ENCODE measurements around the gene ATP9A. TPM values are rescaled to one million over a fixed set of nuclear protein-coding genes. Genes with fewer than 3 reads are reported as not detected.

Gene ATP9A
- total and polyA plus RNA-seq, 3 donors from 2014 or later: 46.4 to 128 (median 89.3) TPM

DNA sequence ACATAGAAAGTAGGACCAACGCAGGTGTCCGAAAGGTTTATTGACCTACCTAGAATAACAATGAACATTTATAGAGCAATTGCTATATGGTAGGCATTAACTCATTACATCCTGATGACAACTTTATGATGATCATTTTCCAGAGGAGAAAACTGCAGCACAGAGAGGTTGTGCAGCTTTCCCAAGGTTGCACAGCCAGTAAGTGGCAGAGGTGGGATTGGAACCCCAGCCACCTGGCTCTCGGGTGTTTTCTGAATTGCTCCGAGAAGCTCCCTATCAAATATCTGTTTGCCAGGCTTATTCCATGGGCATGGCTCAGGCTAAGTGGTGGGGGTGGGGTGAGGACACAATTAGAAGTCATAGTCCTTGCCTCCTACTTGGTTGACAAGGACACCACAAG lies 201.6 kb downstream of the ATP9A start:
- peaks cover 21% of the 10 kb centered on the region for H3K4me1 ChIP-seq
- no peak overlapping the region for H3K4me3 ChIP-seq
- no peaks in the 10 kb centered on the region for H3K27me3 ChIP-seq
- no peak for TF ChIP-seq POLR2A (IDR thresholded peaks at IDR 0.05)
- TF ChIP-seq, protein P1, sequence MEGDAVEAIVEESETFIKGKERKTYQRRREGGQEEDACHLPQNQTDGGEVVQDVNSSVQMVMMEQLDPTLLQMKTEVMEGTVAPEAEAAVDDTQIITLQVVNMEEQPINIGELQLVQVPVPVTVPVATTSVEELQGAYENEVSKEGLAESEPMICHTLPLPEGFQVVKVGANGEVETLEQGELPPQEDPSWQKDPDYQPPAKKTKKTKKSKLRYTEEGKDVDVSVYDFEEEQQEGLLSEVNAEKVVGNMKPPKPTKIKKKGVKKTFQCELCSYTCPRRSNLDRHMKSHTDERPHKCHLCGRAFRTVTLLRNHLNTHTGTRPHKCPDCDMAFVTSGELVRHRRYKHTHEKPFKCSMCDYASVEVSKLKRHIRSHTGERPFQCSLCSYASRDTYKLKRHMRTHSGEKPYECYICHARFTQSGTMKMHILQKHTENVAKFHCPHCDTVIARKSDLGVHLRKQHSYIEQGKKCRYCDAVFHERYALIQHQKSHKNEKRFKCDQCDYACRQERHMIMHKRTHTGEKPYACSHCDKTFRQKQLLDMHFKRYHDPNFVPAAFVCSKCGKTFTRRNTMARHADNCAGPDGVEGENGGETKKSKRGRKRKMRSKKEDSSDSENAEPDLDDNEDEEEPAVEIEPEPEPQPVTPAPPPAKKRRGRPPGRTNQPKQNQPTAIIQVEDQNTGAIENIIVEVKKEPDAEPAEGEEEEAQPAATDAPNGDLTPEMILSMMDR (IDR thresholded peaks at IDR 0.05): no peak
- 93 to 95% methylated on average over 4 of the region's 4 CpGs for WGBS, 2 donors
- H3K9me3 ChIP-seq: no peaks in the 10 kb centered on the region
- no peak overlapping the region for H3K27ac ChIP-seq
- H3K36me3 ChIP-seq (ENCODE audit: low read depth, missing control alignments): no peaks in the 10 kb centered on the region
- DNase-seq: no peak
- intact Hi-C loops (cut with DNase I; ENCODE audit: low total_unique reads): no loop called here

DNA sequence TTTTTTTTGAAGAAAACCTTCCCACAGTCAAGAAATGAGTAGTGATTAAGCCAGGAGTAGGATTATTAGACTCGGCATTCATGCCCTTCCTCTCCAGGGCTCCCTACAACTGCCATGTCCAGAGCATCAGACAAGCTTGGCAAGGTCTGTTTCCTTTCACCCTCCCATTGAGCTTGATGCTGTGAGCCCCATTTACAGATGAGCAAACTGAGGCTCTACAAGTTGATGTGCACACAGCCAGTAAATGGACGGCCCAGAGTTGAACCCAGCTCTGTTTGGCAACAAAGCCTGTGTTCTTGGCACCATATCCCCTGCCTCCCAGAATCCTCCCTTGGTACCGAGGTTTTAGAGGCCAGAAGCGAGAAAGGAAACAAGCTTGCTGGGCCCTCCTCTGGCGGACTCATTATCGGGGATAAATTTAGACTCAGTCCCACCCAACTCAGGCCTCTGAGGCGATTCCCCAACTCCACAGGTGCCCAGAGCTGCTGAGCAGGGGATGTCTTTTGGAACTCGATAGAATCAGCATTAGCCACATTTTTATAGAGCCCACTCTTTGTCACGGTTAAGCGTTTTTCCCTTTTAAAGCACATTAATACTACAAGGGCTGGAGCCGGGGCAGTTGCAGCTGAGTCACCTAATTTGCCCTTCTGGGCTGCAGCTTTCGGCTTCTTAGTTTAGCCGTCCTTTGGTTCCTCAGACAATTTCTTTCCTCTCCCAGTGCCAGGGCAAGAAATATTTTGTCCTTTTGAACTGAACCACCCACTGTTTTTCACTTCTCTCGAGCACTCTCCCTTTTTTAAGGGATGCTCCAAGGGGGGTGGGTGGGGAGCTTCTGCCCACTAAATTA lies 202.7 kb downstream of the ATP9A start:
- intact Hi-C loops (cut with DNase I; ENCODE audit: low total_unique reads): no loop called here
- no peak for DNase-seq
- Histone ChIP-seq H3K9me3 (no peaks in the 10 kb centered on the region), H3K27me3 (no peaks in the 10 kb centered on the region), H3K27ac (no peak overlapping the region), H3K4me1 (peaks cover 28% of the 10 kb centered on the region), H3K36me3 (ENCODE audit: low read depth, missing control alignments) (no peaks in the 10 kb centered on the region), H3K4me3 (no peak overlapping the region)
- no peak for TF ChIP-seq POLR2A (IDR thresholded peaks at IDR 0.05)
- 44 to 57% methylated on average over 14 of the region's 14 CpGs for WGBS, 2 donors

GRCh38 chr20:51563486-51564332 lies 204.5 kb downstream of the ATP9A start:
- Histone ChIP-seq H3K27ac (peak overlapping the region; percentile 40 to 79), H3K27me3 (no peaks in the 10 kb centered on the region), H3K4me1 (peaks cover 30% of the 10 kb centered on the region), H3K4me3 (no peak overlapping the region), H3K9me3 (no peaks in the 10 kb centered on the region), H3K36me3 (ENCODE audit: low read depth, missing control alignments) (no peaks in the 10 kb centered on the region)
- intact Hi-C loops (cut with DNase I; ENCODE audit: low total_unique reads): no loop called here
- peak; percentile 58 for DNase-seq
- TF ChIP-seq, protein P1 (IDR thresholded peaks at IDR 0.05): no peak
- no peak for TF ChIP-seq POLR2A (IDR thresholded peaks at IDR 0.05)
- WGBS, 2 donors: 12 to 28% methylated on average over 14 to 15 of the region's 15 CpGs

DNA sequence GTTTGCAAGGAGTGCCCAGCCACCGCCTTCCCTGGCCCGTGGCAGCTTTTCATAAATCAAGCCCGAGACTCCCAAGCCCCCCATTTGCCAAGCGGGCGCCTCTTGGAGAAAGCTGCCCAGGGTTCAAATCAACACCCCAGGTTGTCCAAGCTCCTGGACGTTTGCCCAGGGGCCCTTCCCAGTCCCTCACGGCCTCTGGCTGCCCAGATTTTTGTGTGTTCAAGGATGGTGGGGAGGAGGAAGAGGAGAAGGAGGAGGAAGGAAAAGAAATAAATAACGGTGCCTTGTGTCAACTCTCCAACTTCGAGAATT lies 205.1 kb downstream of the ATP9A start:
- no peaks in the 10 kb centered on the region for H3K36me3 ChIP-seq (ENCODE audit: low read depth, missing control alignments)
- peak overlapping the region; percentile 40 to 79 for H3K27ac ChIP-seq
- TF ChIP-seq, protein P1 (IDR thresholded peaks at IDR 0.05): no peak
- TF ChIP-seq POLR2A (IDR thresholded peaks at IDR 0.05): no peak
- H3K9me3 ChIP-seq: no peaks in the 10 kb centered on the region
- intact Hi-C loops (cut with DNase I; ENCODE audit: low total_unique reads): no loop called here
- DNase-seq: no peak
- H3K27me3 ChIP-seq: no peaks in the 10 kb centered on the region
- WGBS, 2 donors: 0 to 1% methylated on average over 6 to 9 of the region's 9 CpGs
- peaks cover 30% of the 10 kb centered on the region for H3K4me1 ChIP-seq
- peak overlapping the region; percentile 39 to 63 for H3K4me3 ChIP-seq

Data from testis (tissue), 3 donors.